Astrocyte of the cerebellum (primary cell): ENCODE results near the gene CDH4.

Experiments
- DNase-seq: peaks from one replicate; pipeline ENCODE4 v3.0.0-alpha.2; 2011; ENCODE audit warnings: low read depth
- H3K4me3 ChIP-seq: 2 replicates; pipeline ENCODE4 v1.5.1; 2011; ENCODE audit warnings: mild to moderate bottlenecking, low read depth, low read length, moderate library complexity
- in situ Hi-C: cut with HindIII; loops from 2 replicates; pipeline ENCODE4 v1.10.0; 2017; ENCODE audit warnings: low sequenced_read_pairs
- TF ChIP-seq, protein P1 (sequence below): IDR thresholded peaks from 2 replicates; pipeline ENCODE4 v1.5.1; 2012; ENCODE audit warnings: low read length, low read depth, moderate library complexity, mild to moderate bottlenecking; ENCODE audit errors: missing control alignments

Gene CDH4

DNA sequence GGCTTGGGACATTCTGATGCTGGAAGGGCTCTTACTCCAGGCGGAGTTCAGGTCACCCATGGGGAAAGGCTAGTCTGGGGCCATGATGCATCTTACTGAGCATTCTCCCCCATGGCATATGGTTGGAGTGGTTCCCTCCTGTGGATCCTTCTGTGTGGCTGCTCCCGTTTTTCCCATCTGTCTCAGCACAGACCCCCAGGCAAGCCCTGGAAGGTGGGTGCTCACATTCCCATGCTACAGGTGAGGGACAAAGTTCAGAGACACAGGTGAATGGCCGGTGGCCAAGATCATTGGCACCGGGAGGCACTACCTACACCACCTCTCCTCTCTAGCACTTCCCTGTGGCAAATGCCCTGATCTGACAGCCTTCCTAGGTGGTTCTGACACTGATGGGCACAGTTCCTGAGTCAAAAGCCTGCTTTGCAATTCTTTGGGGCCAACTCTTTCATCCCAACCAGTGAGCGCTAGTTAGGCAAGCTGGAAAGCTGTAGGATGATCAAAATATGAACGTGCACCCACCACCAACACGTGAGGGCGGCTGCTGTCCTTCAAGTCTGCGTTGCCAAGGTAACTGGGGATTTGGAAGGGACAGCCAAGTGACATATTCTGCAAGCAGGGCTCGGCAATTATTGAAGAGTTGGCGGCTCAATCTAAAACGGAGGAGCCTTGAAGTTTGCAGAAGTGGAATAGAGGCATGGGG, 124.6 kb downstream of the CDH4 start:
- in situ Hi-C loops: no loop called here
- TF ChIP-seq, protein P1, sequence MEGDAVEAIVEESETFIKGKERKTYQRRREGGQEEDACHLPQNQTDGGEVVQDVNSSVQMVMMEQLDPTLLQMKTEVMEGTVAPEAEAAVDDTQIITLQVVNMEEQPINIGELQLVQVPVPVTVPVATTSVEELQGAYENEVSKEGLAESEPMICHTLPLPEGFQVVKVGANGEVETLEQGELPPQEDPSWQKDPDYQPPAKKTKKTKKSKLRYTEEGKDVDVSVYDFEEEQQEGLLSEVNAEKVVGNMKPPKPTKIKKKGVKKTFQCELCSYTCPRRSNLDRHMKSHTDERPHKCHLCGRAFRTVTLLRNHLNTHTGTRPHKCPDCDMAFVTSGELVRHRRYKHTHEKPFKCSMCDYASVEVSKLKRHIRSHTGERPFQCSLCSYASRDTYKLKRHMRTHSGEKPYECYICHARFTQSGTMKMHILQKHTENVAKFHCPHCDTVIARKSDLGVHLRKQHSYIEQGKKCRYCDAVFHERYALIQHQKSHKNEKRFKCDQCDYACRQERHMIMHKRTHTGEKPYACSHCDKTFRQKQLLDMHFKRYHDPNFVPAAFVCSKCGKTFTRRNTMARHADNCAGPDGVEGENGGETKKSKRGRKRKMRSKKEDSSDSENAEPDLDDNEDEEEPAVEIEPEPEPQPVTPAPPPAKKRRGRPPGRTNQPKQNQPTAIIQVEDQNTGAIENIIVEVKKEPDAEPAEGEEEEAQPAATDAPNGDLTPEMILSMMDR: no peak
- no peak overlapping the region for H3K4me3 ChIP-seq
- DNase-seq: no peak

- no peak overlapping the region for H3K4me3 ChIP-seq
- in situ Hi-C loops: no loop called here
- TF ChIP-seq, protein P1: no peak
- no peak for DNase-seq
These were observed 126.8 kb downstream of the CDH4 start for GRCh38 chr20:61378694-61379355.

GRCh38 chr20:61379898-61380544, 128.0 kb downstream of the CDH4 start:
- TF ChIP-seq, protein P1: no peak
- in situ Hi-C loops: no loop called here
- H3K4me3 ChIP-seq: no peak overlapping the region
- no peak for DNase-seq

DNA sequence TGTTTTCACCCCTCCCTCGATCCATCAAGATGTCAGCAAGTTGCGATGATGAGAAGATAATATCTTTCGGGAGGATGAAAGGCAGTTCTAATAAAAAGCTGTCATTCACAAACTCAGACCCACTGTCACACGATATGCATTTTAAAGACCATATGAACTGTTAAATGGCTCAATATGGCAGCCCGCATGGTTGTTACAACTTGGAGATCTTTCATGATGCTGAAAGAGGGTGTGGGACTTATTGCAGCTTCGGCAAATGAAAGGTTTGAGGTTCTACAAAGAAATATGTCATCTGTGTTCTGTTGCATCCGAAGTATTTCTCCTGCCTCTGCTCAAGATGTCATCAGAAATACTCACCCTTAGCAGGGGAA, 128.5 kb downstream of the CDH4 start:
- TF ChIP-seq, protein P1: no peak
- DNase-seq: no peak
- no peak overlapping the region for H3K4me3 ChIP-seq
- in situ Hi-C loops: no loop called here

DNA sequence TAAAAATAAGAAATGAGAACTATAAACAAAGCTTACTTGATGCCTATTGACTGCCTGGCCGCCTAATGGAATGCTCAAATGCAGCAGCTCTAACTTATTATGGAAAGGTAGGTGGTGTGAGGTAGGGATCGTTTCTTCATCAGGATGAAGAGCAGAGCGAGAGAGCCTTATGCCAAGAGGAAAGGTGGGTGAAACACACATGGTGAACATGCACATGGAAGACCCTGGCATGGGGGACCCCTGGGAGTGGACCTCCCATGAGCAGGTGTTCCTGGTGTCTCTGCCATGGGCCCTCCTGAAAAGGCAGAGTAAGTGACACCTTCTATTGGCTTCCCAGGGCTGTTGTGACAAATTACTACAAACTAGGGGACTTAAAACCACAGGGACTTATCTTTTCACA, 130.1 kb downstream of the CDH4 start:
- in situ Hi-C loops: no loop called here
- no peak for DNase-seq
- TF ChIP-seq, protein P1: no peak
- H3K4me3 ChIP-seq: no peak overlapping the region

DNA sequence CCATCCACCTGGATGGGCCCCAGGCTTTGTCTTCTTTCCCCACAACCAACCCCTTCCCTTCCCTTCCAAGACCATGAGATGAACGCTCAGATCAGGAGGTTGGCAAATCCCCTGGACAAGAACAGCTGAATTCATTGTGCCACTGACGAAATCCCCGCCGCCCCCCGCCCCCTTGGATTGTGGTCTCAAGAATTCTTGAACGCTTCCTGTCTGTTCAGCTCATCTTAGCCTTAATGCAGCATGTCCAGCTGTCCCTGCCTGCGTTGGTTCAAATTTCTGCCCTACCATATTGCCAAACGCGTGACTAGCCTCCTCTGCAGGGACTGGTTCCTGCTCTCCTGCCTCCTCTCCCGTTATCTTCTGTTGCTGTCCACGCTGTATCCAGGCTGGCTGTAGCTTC, 133.2 kb downstream of the CDH4 start:
- in situ Hi-C loops: loop anchor here (5.0 kb wide), 1 partner anchor 33 kb away; no protein-coding TSS in a partner anchor
- DNase-seq: no peak
- TF ChIP-seq, protein P1: no peak
- H3K4me3 ChIP-seq: no peak overlapping the region
